Loucy (cell line): ENCODE results near the gene CDA.

ENCODE experiments used
- H2AFZ ChIP-seq: fragments of 200-600 bp; sonication (generic); 2 replicates; pipeline ENCODE4 v1.6.0; 2016; ENCODE audit warnings: antibody characterized with exemption, mild to moderate bottlenecking, low read length, moderate library complexity
- H3F3A ChIP-seq: fragments of 200-600 bp; 2 replicates; pipeline ENCODE4 v1.6.0; 2016; ENCODE audit warnings: antibody characterized with exemption, low read depth, mild to moderate bottlenecking
- H3K27me3 ChIP-seq: fragments of 200-600 bp; sonication (generic); 2 replicates; pipeline ENCODE4 v1.6.1; 2014; ENCODE audit warnings: low read length, mild to moderate bottlenecking; ENCODE audit not compliant: insufficient read depth, poor library complexity, severe bottlenecking
- H3K36me3 ChIP-seq: fragments of 200-600 bp; sonication (generic); 2 replicates; pipeline ENCODE4 v1.6.1; 2016; ENCODE audit warnings: low read length; ENCODE audit not compliant: insufficient read depth
- H3K4me1 ChIP-seq: fragments of 200-600 bp; sonication (generic); 2 replicates; pipeline ENCODE4 v1.5.1; 2014; ENCODE audit warnings: low read length, mild to moderate bottlenecking; ENCODE audit not compliant: insufficient read depth, poor library complexity, severe bottlenecking
- H3K4me2 ChIP-seq: fragments of 200-600 bp; sonication (generic); 2 replicates; pipeline ENCODE4 v1.6.0; 2014; ENCODE audit warnings: antibody characterized with exemption, low read length, low read depth, mild to moderate bottlenecking; ENCODE audit not compliant: poor library complexity, severe bottlenecking
- H3K4me3 ChIP-seq: fragments of 200-600 bp; sonication (generic); 2 replicates; pipeline ENCODE4 v1.5.1; 2014; ENCODE audit warnings: low read length, mild to moderate bottlenecking, mixed read lengths; ENCODE audit not compliant: poor library complexity, severe bottlenecking
- H3K79me2 ChIP-seq: fragments of 200-600 bp; sonication (generic); 2 replicates; pipeline ENCODE4 v1.6.1; 2014; ENCODE audit warnings: low read length; ENCODE audit not compliant: insufficient read depth
- H3K9ac ChIP-seq: fragments of 200-600 bp; sonication (generic); 2 replicates; pipeline ENCODE4 v1.6.0; 2014; ENCODE audit warnings: mild to moderate bottlenecking, low read depth, low read length, moderate library complexity; ENCODE audit not compliant: poor library complexity, severe bottlenecking
- H3K9me2 ChIP-seq: fragments of 200-600 bp; sonication (generic); replicated peaks from 2 replicates; pipeline ENCODE4 v1.6.1; 2016; ENCODE audit warnings: low read depth, low read length, mixed read lengths
- H3K9me3 ChIP-seq: fragments of 200-600 bp; sonication (generic); 2 replicates; pipeline ENCODE4 v1.6.1; 2014; ENCODE audit warnings: mild to moderate bottlenecking, antibody characterized with exemption, low read length, low read depth; ENCODE audit not compliant: insufficient read depth
- H4K20me1 ChIP-seq: fragments of 200-600 bp; sonication (generic); 2 replicates; pipeline ENCODE4 v1.6.0; 2014; ENCODE audit warnings: antibody characterized with exemption, low read length, mild to moderate bottlenecking; ENCODE audit not compliant: insufficient read depth, poor library complexity, severe bottlenecking
- CTCF ChIP-seq: fragments of 200-600 bp; sonication (generic); conservative IDR thresholded peaks from 2 replicates; pipeline ENCODE4 v1.5.1; 2014; ENCODE audit warnings: mild to moderate bottlenecking, antibody characterized with exemption, low read length
- EZH2phosphoT487 ChIP-seq: fragments of 200-600 bp; IDR thresholded peaks from 2 replicates; pipeline ENCODE4 v1.6.1; 2018; ENCODE audit warnings: antibody characterized with exemption, mild to moderate bottlenecking, moderate library complexity, borderline replicate concordance

The CDA gene

GRCh38 chr1:20632386-20632785 lies 43.5 kb downstream of the CDA start:
- Histone ChIP-seq H3K9me2 (no peaks in the 10 kb centered on the region), H3K4me2 (no peak overlapping the region), H3K79me2 (no peaks in the 10 kb centered on the region), H3K36me3 (no peaks in the 10 kb centered on the region), H3K4me3 (no peak overlapping the region), H2AFZ (peak overlapping the region; percentile 52; the same call in 1 of the 2 replicates), H3K9me3 (0 out of 2 replicates have a peak, but pooled peaks cover 3% of the 10 kb centered on the region), H4K20me1 (no peaks in the 10 kb centered on the region), H3K9ac (no peak overlapping the region), H3K27me3 (no peaks in the 10 kb centered on the region), H3K4me1 (no peaks in the 10 kb centered on the region), H3F3A (no peaks in the 10 kb centered on the region)
- TF ChIP-seq CTCF (no peak), EZH2phosphoT487 (no peak)

- no peaks in the 10 kb centered on the region for H3K79me2 ChIP-seq
- H3K4me2 ChIP-seq, result peak within 1 kb of the TSS; percentile 90
- peak within 1 kb of the TSS; percentile 95 for H2AFZ ChIP-seq
- H3K27me3 ChIP-seq, result no peaks in the 10 kb centered on the region
- H3F3A ChIP-seq, result no peaks in the 10 kb centered on the region
- no peaks in the 10 kb centered on the region for H3K9me2 ChIP-seq
- H3K4me1 ChIP-seq, result no peaks in the 10 kb centered on the region
- peak within 1 kb of the TSS; percentile 73 for H3K9ac ChIP-seq
- TF ChIP-seq EZH2phosphoT487, result no peak
- peak; percentile 95 for TF ChIP-seq CTCF
- H3K36me3 ChIP-seq, result no peaks in the 10 kb centered on the region
- H4K20me1 ChIP-seq, result no peaks in the 10 kb centered on the region
- H3K4me3 ChIP-seq, result peak within 1 kb of the TSS; percentile 87
- H3K9me3 ChIP-seq, result no peaks in the 10 kb centered on the region
These were observed 44.5 kb downstream of the CDA start, which contains the start of gene PINK1 for GRCh38 chr1:20633190-20634064. TSS of gene PINK1 (plus strand) at chr1:20633458. CDS start at chr1:20633549, 91 bp downstream.

- Histone ChIP-seq H3K4me1 (no peaks in the 10 kb centered on the region), H3K27me3 (no peaks in the 10 kb centered on the region), H3K9me2 (no peaks in the 10 kb centered on the region), H3K36me3 (no peaks in the 10 kb centered on the region), H3K9ac (peak overlapping the region; percentile 73), H3F3A (no peaks in the 10 kb centered on the region), H3K79me2 (no peaks in the 10 kb centered on the region), H2AFZ (peak overlapping the region; percentile 95), H3K4me2 (peak overlapping the region; percentile 90), H4K20me1 (no peaks in the 10 kb centered on the region), H3K9me3 (no peaks in the 10 kb centered on the region), H3K4me3 (peak overlapping the region; percentile 87)
- TF ChIP-seq CTCF, result no peak
- TF ChIP-seq EZH2phosphoT487, result no peak
These were observed 45.2 kb downstream of the CDA start for GRCh38 chr1:20634065-20634593.
